Adrenal gland (tissue), 5 donors: ENCODE data around the gene ZNRF3.

Experiments
- CTCF ChIP-seq, 6 experiments: fragments of 450-650 bp in 4 of 6; fragments of 200-600 bp in 2 of 6; sonication (generic) in 1 of 6; IDR thresholded peaks; 1 replicate in 5 of 6; 2 replicates in 1 of 6; pipeline versions ENCODE4 v1.5.1 to v1.8.0; 2016 to 2021; ENCODE audit warnings: antibody characterized with exemption in 6 of 6, mild to moderate bottlenecking in 2 of 6, moderate library complexity in 1 of 6
- POLR2A ChIP-seq, 2 donors: fragments of 450-650 bp; IDR thresholded peaks; one replicate each; pipeline ENCODE4 v1.6.1; 2017; ENCODE audit warnings: antibody characterized with exemption in 2 of 2, mild to moderate bottlenecking in 2 of 2, moderate library complexity in 1 of 2
- donor health status: DM: no; HTN: no; CAD: no.

- TF ChIP-seq CTCF (IDR thresholded peaks at IDR 0.05): no peak
- no peak for TF ChIP-seq POLR2A (IDR thresholded peaks at IDR 0.05)
Measured at GRCh38 chr22:28918550-28919271, 35.3 kb downstream of the ZNRF3 start.
